ENCODE results near the gene BCAS3.

The BCAS3 gene

GRCh38 chr17:60699090-60699489 is 21.4 kb downstream of the BCAS3 start:
- no peak overlapping the region for H3K4me3 ChIP-seq (ENCODE audit: low read length)
- no peak for TF ChIP-seq ZNF274 (IDR thresholded peaks at IDR 0.05; ENCODE audit: low read depth, low read length)

DNA sequence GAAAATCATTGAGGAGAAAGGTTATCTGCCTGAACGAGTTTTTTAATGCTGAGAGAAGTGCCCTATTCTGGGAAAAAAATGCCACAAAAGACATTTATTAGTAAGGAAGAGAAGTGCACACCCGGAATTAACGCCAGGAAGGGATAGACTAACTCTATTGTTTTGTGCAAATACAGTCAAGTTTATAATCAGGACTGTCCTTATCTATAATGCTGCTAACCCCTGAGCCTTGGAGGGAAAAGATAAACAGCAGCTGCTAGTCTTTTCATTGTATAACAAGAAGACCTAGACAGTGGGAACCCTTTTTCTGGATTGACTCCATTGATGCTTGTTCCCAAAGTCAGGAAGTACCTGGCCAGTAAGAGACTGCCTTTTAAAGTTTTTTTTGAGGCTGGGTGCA is 26.5 kb downstream of the BCAS3 start:
- H3K4me3 ChIP-seq (ENCODE audit: low read length), result no peak overlapping the region

GRCh38 chr17:60712675-60713074 is 35.0 kb downstream of the BCAS3 start:
- H3K4me3 ChIP-seq (ENCODE audit: low read length), result no peak overlapping the region
- no peak for TF ChIP-seq ZNF274 (IDR thresholded peaks at IDR 0.05; ENCODE audit: low read depth, low read length)

More for the DNA sequence above, 26.5 kb downstream of the BCAS3 start:
- no peak for TF ChIP-seq ZNF274 (IDR thresholded peaks at IDR 0.05; ENCODE audit: low read depth, low read length)

DNA sequence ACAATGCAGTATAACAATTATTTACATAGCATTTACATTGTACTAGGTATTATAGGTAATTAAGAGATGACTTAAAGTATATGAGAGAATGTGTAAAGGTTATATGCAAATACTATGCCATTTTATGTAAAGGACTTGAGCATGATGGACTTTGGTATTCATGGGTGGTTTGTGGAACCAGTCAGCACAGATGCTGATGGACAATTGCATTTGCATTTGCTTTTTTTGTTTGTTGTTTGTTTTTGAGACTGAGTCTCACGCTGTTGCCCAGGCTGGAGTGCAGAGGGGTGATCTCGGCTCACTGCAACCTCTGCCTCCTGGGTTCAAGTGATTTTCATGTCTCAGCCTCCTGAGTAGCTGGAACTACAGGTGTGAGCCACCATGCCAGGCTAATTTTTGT is 36.0 kb downstream of the BCAS3 start:
- H3K4me3 ChIP-seq (ENCODE audit: low read length), result no peak overlapping the region
- TF ChIP-seq ZNF274 (IDR thresholded peaks at IDR 0.05; ENCODE audit: low read depth, low read length), result no peak

GRCh38 chr17:60716766-60717165 is 39.1 kb downstream of the BCAS3 start:
- no peak for TF ChIP-seq ZNF274 (IDR thresholded peaks at IDR 0.05; ENCODE audit: low read depth, low read length)
- H3K4me3 ChIP-seq (ENCODE audit: low read length), result no peak overlapping the region

GRCh38 chr17:60717814-60718213 is 40.2 kb downstream of the BCAS3 start:
- no peak overlapping the region for H3K4me3 ChIP-seq (ENCODE audit: low read length)
- TF ChIP-seq ZNF274 (IDR thresholded peaks at IDR 0.05; ENCODE audit: low read depth, low read length), result no peak

GRCh38 chr17:60720763-60721531 is 43.3 kb downstream of the BCAS3 start:
- H3K4me3 ChIP-seq (ENCODE audit: low read length), result no peak overlapping the region
- TF ChIP-seq ZNF274 (IDR thresholded peaks at IDR 0.05; ENCODE audit: low read depth, low read length), result no peak

GRCh38 chr17:60724647-60725046 is 47.0 kb downstream of the BCAS3 start:
- TF ChIP-seq ZNF274 (IDR thresholded peaks at IDR 0.05; ENCODE audit: low read depth, low read length), result no peak
- H3K4me3 ChIP-seq (ENCODE audit: low read length), result no peak overlapping the region

DNA sequence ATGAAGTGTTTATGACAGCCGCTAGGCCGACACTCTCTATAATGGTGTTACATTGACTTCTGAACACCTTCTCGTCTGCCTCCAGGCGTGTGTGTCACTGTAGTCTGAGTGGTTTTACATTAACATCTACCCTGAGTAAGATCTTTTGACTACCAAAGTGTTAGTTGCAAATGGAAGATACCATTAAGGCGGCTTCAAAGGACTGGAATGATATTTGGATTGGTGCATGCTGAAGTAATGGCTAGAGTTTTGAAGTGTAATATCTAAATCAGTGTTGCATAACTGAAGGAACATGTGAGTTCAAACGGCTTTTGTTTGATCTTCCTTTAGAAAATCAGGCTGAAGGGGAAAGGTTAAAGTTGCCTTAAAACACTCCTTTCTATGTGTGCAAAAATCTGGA is 52.2 kb downstream of the BCAS3 start:
- TF ChIP-seq ZNF274 (IDR thresholded peaks at IDR 0.05; ENCODE audit: low read depth, low read length), result no peak
- no peak overlapping the region for H3K4me3 ChIP-seq (ENCODE audit: low read length)

GRCh38 chr17:60730273-60730672 is 52.6 kb downstream of the BCAS3 start:
- H3K4me3 ChIP-seq (ENCODE audit: low read length), result no peak overlapping the region
- no peak for TF ChIP-seq ZNF274 (IDR thresholded peaks at IDR 0.05; ENCODE audit: low read depth, low read length)

DNA sequence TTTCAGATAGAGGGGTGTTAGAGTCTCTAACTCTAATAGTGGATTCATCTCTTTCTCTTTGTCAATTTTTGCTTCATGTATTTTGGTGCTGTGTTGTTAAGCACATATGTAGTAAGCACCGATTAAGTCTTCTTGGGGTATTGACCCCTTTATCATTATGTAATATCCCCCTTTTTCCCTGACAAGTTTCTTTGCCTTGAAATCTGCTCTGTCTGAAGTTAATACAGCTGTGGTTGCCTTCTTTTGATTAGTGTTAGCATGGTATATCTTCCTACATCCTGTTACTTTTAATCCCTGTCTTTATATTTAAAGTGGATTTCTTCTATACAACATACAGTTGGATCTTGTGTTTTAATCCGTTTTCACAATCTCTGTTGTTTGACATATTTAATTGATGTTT is 60.6 kb downstream of the BCAS3 start:
- H3K4me3 ChIP-seq (ENCODE audit: low read length), result no peak overlapping the region
- no peak for TF ChIP-seq ZNF274 (IDR thresholded peaks at IDR 0.05; ENCODE audit: low read depth, low read length)

DNA sequence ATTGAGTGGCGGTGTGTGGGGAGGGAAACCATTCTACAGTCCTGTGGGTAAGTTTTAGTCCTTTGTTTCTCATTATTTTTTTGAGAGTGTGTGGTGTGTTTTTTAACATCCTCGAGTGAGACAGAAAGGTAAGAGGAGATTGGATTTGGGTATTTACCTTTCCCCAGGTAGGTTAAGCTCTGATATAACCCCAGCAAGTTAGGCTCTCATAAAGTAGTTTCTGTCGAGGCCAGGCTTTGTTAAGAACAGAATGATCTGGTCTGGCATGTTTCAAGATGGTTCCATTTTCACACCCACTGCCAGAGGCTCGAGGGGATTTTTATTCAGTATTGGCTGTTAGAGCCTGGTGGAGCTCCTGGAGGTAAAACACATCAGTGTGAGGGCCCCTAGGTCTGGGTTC is 62.9 kb downstream of the BCAS3 start:
- H3K4me3 ChIP-seq (ENCODE audit: low read length), result no peak overlapping the region
- no peak for TF ChIP-seq ZNF274 (IDR thresholded peaks at IDR 0.05; ENCODE audit: low read depth, low read length)

DNA sequence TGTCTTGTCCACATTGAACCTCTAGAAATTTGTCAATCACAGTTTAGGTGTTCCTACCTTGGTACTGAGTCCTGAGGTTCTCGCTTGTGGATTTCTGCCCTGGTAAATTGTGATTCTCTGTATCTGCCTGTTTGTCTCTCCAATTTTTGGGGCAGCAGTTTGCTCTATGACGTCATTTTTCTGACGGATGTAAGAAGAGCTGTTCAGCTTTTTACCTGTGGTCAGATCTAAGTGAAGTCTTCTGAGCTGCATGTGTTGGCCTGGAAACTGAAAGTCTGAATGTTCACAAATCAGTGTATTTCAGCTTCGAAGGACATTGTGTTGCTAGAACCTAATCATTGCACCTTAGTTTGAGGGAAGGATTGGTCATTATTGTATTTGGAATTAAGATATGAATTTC is 63.4 kb downstream of the BCAS3 start:
- H3K4me3 ChIP-seq (ENCODE audit: low read length), result no peak overlapping the region
- TF ChIP-seq ZNF274 (IDR thresholded peaks at IDR 0.05; ENCODE audit: low read depth, low read length), result no peak

GRCh38 chr17:60743282-60743681 is 65.6 kb downstream of the BCAS3 start:
- no peak for TF ChIP-seq ZNF274 (IDR thresholded peaks at IDR 0.05; ENCODE audit: low read depth, low read length)
- no peak overlapping the region for H3K4me3 ChIP-seq (ENCODE audit: low read length)

- no peak for TF ChIP-seq ZNF274 (IDR thresholded peaks at IDR 0.05; ENCODE audit: low read depth, low read length)
- H3K4me3 ChIP-seq (ENCODE audit: low read length), result no peak overlapping the region
These were observed 66.1 kb downstream of the BCAS3 start for GRCh38 chr17:60743799-60744198.

Data from GM08714 (cell line).